Aorta (tissue), 5 donors: ENCODE data around the gene AFAP1L2. TPM values are rescaled to one million over a fixed set of nuclear protein-coding genes. Genes with fewer than 3 reads are reported as not detected.

Source experiments
- ATAC-seq: fragments of 200-7000 bp; cut with Tn5 transposase; one replicate; pipeline ENCODE4 v1.9.1; 2022; ENCODE audit warnings: moderate library complexity; ENCODE audit not compliant: low FRiP score
- DNase-seq, 2 donors: peaks; one replicate each; pipeline ENCODE4 v3.0.0-alpha.2; 2020
- H3K27ac ChIP-seq, 2 donors: one replicate each; pipeline ENCODE4 v1.5.1; 2013; ENCODE audit warnings: low read length in 2 of 2, mild to moderate bottlenecking in 2 of 2, moderate library complexity in 2 of 2, control low read depth in 1 of 2, inconsistent platforms in 1 of 2, low read depth in 1 of 2
- H3K27me3 ChIP-seq, 2 donors: one replicate each; pipeline ENCODE4 v1.6.1; 2013; ENCODE audit warnings: control low read depth in 1 of 2, low read length in 1 of 2, mild to moderate bottlenecking in 1 of 2, moderate library complexity in 1 of 2; ENCODE audit not compliant: insufficient read depth in 2 of 2, control insufficient read depth in 1 of 2
- H3K36me3 ChIP-seq, 2 donors: one replicate each; pipeline ENCODE4 v1.6.1; 2013; ENCODE audit warnings: control low read depth in 1 of 2, low read length in 1 of 2, mild to moderate bottlenecking in 1 of 2; ENCODE audit not compliant: insufficient read depth in 2 of 2, control insufficient read depth in 1 of 2
- H3K4me1 ChIP-seq, 2 donors: one replicate each; pipeline ENCODE4 v1.6.1; 2013; ENCODE audit warnings: low read length in 2 of 2, control low read depth in 1 of 2, mild to moderate bottlenecking in 1 of 2, moderate library complexity in 1 of 2; ENCODE audit not compliant: insufficient read depth in 2 of 2, control insufficient read depth in 1 of 2
- H3K4me3 ChIP-seq, 2 donors: one replicate each; pipeline ENCODE4 v1.5.1; 2013; ENCODE audit warnings: low read length in 2 of 2, control low read depth in 1 of 2, mild to moderate bottlenecking in 1 of 2
- H3K9me3 ChIP-seq: one replicate; pipeline ENCODE4 v1.6.1; 2013; ENCODE audit warnings: mild to moderate bottlenecking, low read length; ENCODE audit not compliant: control insufficient read depth
- WGBS, 2 donors: extraction: QIAGEN DNeasy Blood & Tissue Kit; methylation state at CpG; one replicate each; pipeline ENCODE4 v1.1.7; 2013; 5-methylcytosine and 5-hydroxymethylcytosine counted together
- intact Hi-C, 2 donors: fragments of 100-400 bp; cut with DNase I; formaldehyde crosslinking; loops; one replicate each; pipeline versions ENCODE4 v1.14.2 to v1.15.0; 2022
- polyA plus RNA-seq, 2 donors: library from polyadenylated mRNA; stranded (reverse); fragments of 200-250 nt; gene quantifications; one replicate each; pipeline ENCODE4 v1.2.3, GENCODE V29; 2013
- total RNA-seq, 2 donors: library from RNA; stranded (reverse); fragmentation: NEBNext Ultra II Directional; extraction: Animal tissue kit (Norgen Biotek cat#: 25700); gene quantifications; one replicate each; pipeline ENCODE4 v1.2.1, GENCODE V29; 2021
- donor health status: healthy with polysubstance abuse.
- donor health status: Bipolar disorder and iron deficiency.
- donor health status: DM: no; HTN: no; CAD: no.
- donor health status: DM: no; HTN: no; CAD: no.
- donor health status: DM: yes; HTN: yes; CAD: no.

Gene AFAP1L2
- total and polyA plus RNA-seq, 4 donors = 3.1 to 19.3 (median 10.2) TPM

DNA sequence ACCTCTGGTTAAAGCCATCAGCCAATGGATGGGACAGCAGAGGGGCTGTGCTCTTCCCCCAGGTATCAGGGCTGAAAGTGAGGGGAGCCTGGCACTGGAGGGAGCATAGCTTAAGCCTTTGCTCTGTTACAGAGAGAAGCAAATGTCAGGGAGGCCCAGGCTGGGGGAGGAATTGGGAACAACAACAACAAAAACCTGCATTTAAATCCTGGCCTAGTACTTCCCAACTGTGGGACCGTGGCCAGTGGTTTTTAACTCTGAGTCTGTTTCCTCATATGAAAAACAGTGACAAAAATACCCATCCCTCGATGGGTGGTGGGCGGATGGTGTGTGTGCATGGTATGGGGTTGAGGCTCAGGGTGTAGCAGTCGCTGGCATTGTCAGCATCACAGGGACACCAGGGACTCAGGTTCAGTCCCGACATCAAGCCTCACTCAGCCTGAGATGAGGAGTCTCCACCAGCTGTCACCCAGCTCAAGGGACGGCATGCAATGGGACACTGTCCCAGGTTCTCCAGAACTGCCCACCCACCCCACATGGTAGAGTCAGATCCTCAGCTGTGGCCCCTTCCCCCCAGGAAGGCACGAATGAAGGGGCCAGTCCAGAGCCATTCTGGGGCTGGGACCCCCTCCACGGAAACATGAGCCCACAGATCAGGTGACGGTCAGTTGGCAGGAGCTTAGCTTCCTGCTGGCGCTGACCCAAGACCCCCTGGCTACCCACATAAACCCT lies 74.5 kb downstream of the AFAP1L2 start:
- no peaks in the 10 kb centered on the region for H3K27me3 ChIP-seq
- 66 to 69% methylated on average over 10 of the region's 10 CpGs for WGBS, 2 donors
- peaks cover 0 to 5% of the 10 kb centered on the region in 2 donors for H3K4me1 ChIP-seq
- H3K4me3 ChIP-seq = no peak overlapping the region
- intact Hi-C loops = no loop called here
- DNase-seq (no peak), ATAC-seq (no peak)
- H3K27ac ChIP-seq = no peak overlapping the region
- no peaks in the 10 kb centered on the region for H3K9me3 ChIP-seq
- no peaks in the 10 kb centered on the region for H3K36me3 ChIP-seq

GRCh38 chr10:114328874-114329273 lies 75.4 kb downstream of the AFAP1L2 start:
- intact Hi-C loops = no loop called here
- H3K27ac ChIP-seq = no peak overlapping the region
- ATAC-seq (peak; percentile 6), DNase-seq (no peak)
- H3K4me3 ChIP-seq = no peak overlapping the region
- H3K27me3 ChIP-seq = no peaks in the 10 kb centered on the region
- peaks cover 0 to 5% of the 10 kb centered on the region in 2 donors for H3K4me1 ChIP-seq
- no peaks in the 10 kb centered on the region for H3K36me3 ChIP-seq
- 10 to 15% methylated on average over 6 of the region's 6 CpGs for WGBS, 2 donors
- no peaks in the 10 kb centered on the region for H3K9me3 ChIP-seq

- WGBS, 2 donors = 78 to 97% methylated on average over 5 to 6 of the region's 6 CpGs
- no peaks in the 10 kb centered on the region for H3K9me3 ChIP-seq
- DNase-seq (no peak), ATAC-seq (no peak)
- intact Hi-C loops = no loop called here
- H3K4me1 ChIP-seq = peaks cover 0 to 5% of the 10 kb centered on the region in 2 donors
- no peak overlapping the region for H3K4me3 ChIP-seq
- H3K36me3 ChIP-seq = no peaks in the 10 kb centered on the region
- H3K27me3 ChIP-seq = no peaks in the 10 kb centered on the region
- no peak overlapping the region for H3K27ac ChIP-seq
These were observed 75.9 kb downstream of the AFAP1L2 start for GRCh38 chr10:114328441-114328812.

DNA sequence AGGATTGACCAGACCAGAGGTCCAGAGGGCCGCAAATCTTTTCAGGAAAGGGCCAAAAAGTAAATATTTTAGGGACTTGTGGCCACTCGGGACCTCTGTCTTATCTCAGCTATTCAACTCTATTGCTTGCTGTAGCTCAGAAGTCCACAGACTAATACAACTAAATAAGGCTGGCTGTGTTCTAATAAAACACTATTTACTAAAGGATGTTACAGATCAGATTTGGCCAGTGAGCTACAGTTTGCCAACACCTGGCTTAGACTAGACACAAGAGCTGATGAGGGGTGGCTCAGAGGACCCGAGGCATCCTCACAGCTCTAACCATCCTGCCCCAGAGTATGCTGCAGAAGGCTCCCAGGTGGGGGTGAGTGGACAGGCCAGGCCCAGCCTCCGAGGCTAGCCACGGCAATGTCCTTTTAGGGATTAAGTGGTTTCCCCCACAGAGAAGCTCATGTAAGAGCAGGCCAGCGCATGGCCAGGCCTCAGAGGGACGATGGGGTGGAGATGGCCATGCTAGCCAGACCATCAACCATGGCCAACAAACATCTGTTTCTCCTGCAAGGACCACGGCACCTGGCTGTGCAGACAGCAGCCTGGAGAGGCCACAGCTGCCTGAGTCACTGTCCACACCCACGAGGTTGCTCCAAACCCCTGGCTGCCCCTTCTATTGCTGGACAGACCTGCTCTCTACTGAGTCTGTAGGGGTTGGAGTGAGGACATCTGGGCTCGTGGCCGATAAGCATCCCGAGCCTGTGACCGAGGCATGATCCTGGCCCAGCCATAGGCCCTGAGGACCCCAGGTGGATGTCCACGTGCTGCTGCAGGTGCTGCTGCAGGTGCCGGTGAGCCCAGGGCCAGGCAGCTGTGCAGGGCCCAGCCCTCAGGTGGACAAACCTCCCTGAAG lies 76.5 kb downstream of the AFAP1L2 start:
- no peak overlapping the region for H3K27ac ChIP-seq
- no peaks in the 10 kb centered on the region for H3K27me3 ChIP-seq
- H3K4me1 ChIP-seq = peaks cover 0 to 5% of the 10 kb centered on the region in 2 donors
- ATAC-seq = no peak
- 88 to 89% methylated on average over 15 of the region's 15 CpGs for WGBS, 2 donors
- peaks cover 0 to under 1% of the 10 kb centered on the region in 2 donors for H3K36me3 ChIP-seq
- intact Hi-C loops = no loop called here
- H3K4me3 ChIP-seq = no peak overlapping the region
- H3K9me3 ChIP-seq = no peaks in the 10 kb centered on the region
- no peak for DNase-seq

DNA sequence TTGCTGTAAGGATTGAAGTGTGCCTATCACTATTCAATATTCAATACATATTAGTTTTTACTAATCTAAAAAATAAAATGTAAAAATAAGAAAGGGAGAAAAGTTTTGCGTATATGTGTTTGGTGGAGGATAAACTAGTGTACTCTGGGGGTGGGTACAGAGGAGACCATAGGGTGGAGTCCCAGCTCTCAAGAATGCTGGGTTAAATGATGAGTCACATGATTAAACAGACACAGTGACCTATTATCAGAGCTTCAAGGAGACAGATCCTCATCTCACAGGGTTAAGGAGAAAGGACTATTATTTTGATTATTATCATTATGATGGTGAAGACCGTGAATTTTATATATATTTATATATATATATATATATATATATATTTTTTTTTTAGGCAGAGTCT lies 77.5 kb downstream of the AFAP1L2 start:
- WGBS, 2 donors = 96 to 100% methylated on average over 2 of the region's 2 CpGs
- H3K4me3 ChIP-seq = no peak overlapping the region
- no peak overlapping the region for H3K27ac ChIP-seq
- no peaks in the 10 kb centered on the region for H3K27me3 ChIP-seq
- H3K36me3 ChIP-seq = peaks cover 0 to 3% of the 10 kb centered on the region in 2 donors
- DNase-seq (no peak), ATAC-seq (no peak)
- intact Hi-C loops = no loop called here
- H3K9me3 ChIP-seq = no peaks in the 10 kb centered on the region
- H3K4me1 ChIP-seq = peaks cover 0 to 5% of the 10 kb centered on the region in 2 donors

- ATAC-seq (no peak), DNase-seq (no peak)
- intact Hi-C loops = no loop called here
- Histone ChIP-seq H3K27ac (no peak overlapping the region), H3K9me3 (no peaks in the 10 kb centered on the region), H3K4me1 (no peaks in the 10 kb centered on the region), H3K4me3 (no peak overlapping the region), H3K36me3 (peaks cover 0 to 3% of the 10 kb centered on the region in 2 donors), H3K27me3 (no peaks in the 10 kb centered on the region)
- WGBS, 2 donors = 60 to 65% methylated on average over 5 of the region's 5 CpGs
These were observed 81.3 kb downstream of the AFAP1L2 start for GRCh38 chr10:114323023-114323422.

DNA sequence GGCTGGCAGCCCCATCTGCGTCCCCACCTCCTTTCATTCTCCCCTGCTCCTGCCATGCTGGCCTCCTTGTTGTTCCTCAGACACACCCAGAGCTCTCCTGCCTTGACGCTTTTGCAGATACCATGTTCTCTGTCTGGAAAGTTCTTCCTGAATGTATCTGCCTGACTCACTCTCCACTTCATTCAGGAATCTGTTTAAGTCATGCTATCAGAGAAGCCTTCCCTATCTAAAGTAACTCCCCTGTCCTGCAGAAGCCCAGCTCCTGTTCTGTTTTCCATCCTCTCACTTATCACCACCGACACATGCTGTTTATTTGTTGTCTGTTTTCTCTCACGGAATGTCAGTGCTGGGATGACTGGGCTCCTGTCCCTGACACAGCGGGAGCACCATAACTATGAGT lies 82.0 kb downstream of the AFAP1L2 start:
- DNase-seq = no peak
- 94 to 97% methylated on average over 5 of the region's 5 CpGs for WGBS, 2 donors

DNA sequence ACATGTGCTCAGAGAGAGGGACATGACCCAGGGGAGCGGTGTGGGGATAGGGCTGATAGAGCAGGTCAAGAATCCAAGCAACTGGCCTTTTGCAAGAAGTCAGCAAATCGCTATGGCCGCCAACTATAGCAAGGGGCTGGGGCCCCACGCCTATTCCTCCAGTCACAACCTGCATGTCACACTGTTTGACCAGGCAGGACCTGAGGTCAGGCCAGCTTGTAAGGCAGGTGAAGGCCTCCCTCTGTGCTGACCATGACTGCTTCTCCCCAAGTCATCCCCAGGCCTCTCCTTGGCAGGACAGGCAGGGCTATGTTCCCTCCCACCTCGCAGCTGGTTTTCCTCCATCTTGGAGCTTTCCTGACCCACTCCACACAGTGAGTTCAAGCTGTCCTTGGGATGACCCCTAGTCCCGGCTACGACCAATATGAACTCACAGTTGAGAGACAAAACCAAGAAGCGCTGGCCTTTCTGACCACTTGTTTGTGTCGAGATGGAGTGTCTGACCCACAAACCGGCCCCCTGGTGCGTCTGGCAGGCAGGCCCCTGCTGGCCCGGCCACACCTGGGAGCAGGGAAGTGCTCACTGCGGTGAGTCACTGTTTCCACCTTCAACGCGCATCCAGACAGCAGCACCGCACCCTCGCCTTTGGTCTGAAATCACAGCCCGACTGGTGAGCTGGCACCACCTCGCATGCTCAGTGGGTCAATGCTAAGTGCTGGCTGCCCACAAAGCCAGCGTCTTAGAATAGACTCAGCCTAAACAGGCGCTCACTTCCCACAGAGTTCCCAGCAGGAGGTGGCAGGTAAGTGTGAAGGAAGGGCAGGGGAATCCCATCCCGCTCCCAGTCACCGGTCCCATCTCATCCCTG lies 83.8 kb downstream of the AFAP1L2 start:
- ATAC-seq (peak; percentile 26), DNase-seq (no peak)
- no peak overlapping the region for H3K27ac ChIP-seq
- H3K9me3 ChIP-seq = no peaks in the 10 kb centered on the region
- no peak overlapping the region for H3K4me3 ChIP-seq
- H3K27me3 ChIP-seq = no peaks in the 10 kb centered on the region
- WGBS, 2 donors = 91% methylated on average over 23 of the region's 23 CpGs
- peaks cover 0 to 3% of the 10 kb centered on the region in 2 donors for H3K36me3 ChIP-seq
- intact Hi-C loops = no loop called here
- H3K4me1 ChIP-seq = no peaks in the 10 kb centered on the region

More for the DNA sequence above, 82.0 kb downstream of the AFAP1L2 start:
- ATAC-seq = no peak
- intact Hi-C loops = no loop called here
- no peaks in the 10 kb centered on the region for H3K4me1 ChIP-seq
- no peak overlapping the region for H3K4me3 ChIP-seq
- H3K27me3 ChIP-seq = no peaks in the 10 kb centered on the region
- H3K27ac ChIP-seq = no peak overlapping the region
- peaks cover 0 to 3% of the 10 kb centered on the region in 2 donors for H3K36me3 ChIP-seq
- no peaks in the 10 kb centered on the region for H3K9me3 ChIP-seq
